ENCODE results near the gene BHLHA9.

The BHLHA9 gene

GRCh38 chr17:1255041-1255440 is 15.2 kb upstream of the BHLHA9 start:
- DNase-seq (ENCODE audit: low spot score): no peak

GRCh38 chr17:1256699-1257098 is 13.5 kb upstream of the BHLHA9 start:
- no peak for DNase-seq (ENCODE audit: low spot score)

- no peak for DNase-seq (ENCODE audit: low spot score)
Measured at GRCh38 chr17:1260086-1260769, 10.0 kb upstream of the BHLHA9 start.

- DNase-seq (ENCODE audit: low spot score): no peak
Measured at GRCh38 chr17:1260770-1261161, 9.5 kb upstream of the BHLHA9 start.

GRCh38 chr17:1264196-1264595 is 6.0 kb upstream of the BHLHA9 start:
- no peak for DNase-seq (ENCODE audit: low spot score)

- no peak for DNase-seq (ENCODE audit: low spot score)
Measured at GRCh38 chr17:1267471-1267943, 2.7 kb upstream of the BHLHA9 start.

GRCh38 chr17:1271030-1271423 is 783 bp downstream of the BHLHA9 start:
- no peak for DNase-seq (ENCODE audit: low spot score)

GRCh38 chr17:1271441-1271840 is 1.2 kb downstream of the BHLHA9 start:
- no peak for DNase-seq (ENCODE audit: low spot score)

- no peak for DNase-seq (ENCODE audit: low spot score)
Measured at GRCh38 chr17:1272701-1273100, 2.5 kb downstream of the BHLHA9 start.

- DNase-seq (ENCODE audit: low spot score): no peak
Measured at GRCh38 chr17:1273492-1274244, 3.4 kb downstream of the BHLHA9 start.

- DNase-seq (ENCODE audit: low spot score): no peak
Measured at GRCh38 chr17:1274245-1274608, 4.0 kb downstream of the BHLHA9 start.

- no peak for DNase-seq (ENCODE audit: low spot score)
Measured at GRCh38 chr17:1275205-1275961, 5.1 kb downstream of the BHLHA9 start.

GRCh38 chr17:1275962-1276736 is 5.9 kb downstream of the BHLHA9 start:
- DNase-seq (ENCODE audit: low spot score): peak; percentile 57

- DNase-seq (ENCODE audit: low spot score): no peak
Measured at GRCh38 chr17:1280652-1281051, 10.4 kb downstream of the BHLHA9 start.

GRCh38 chr17:1286379-1287106 is 16.3 kb downstream of the BHLHA9 start:
- DNase-seq (ENCODE audit: low spot score): no peak

GRCh38 chr17:1289695-1290094 is 19.5 kb downstream of the BHLHA9 start:
- DNase-seq (ENCODE audit: low spot score): no peak

- DNase-seq (ENCODE audit: low spot score): no peak
Measured at GRCh38 chr17:1290676-1291075, 20.4 kb downstream of the BHLHA9 start.

GRCh38 chr17:1294157-1294717 is 24.0 kb downstream of the BHLHA9 start:
- no peak for DNase-seq (ENCODE audit: low spot score)

GRCh38 chr17:1298606-1299005 is 28.4 kb downstream of the BHLHA9 start:
- no peak for DNase-seq (ENCODE audit: low spot score)

GRCh38 chr17:1299552-1300370 is 29.5 kb downstream of the BHLHA9 start:
- DNase-seq (ENCODE audit: low spot score): no peak
